ENCODE data around the gene NIF3L1.

The NIF3L1 gene

GRCh38 chr2:200888704-200889625 lies at the start of gene NIF3L1, which contains the start of gene PPIL3:
TSS of gene NIF3L1 (plus strand) at chr2:200889371. CDS start at chr2:200891944, 2,573 bp downstream.
TSS of gene PPIL3 (minus strand) at chr2:200889077. CDS start at chr2:200887615, 1,462 bp downstream.
- peak; percentile 44 to 97 (median 89) for DNase-seq

GRCh38 chr2:200839513-200839912 lies 49.7 kb upstream of the NIF3L1 start:
- no peak for DNase-seq

GRCh38 chr2:200843993-200844948 lies 44.9 kb upstream of the NIF3L1 start:
- no peak for DNase-seq

GRCh38 chr2:200845194-200845593 lies 44.0 kb upstream of the NIF3L1 start:
- no peak for DNase-seq

- no peak for DNase-seq
Observed at GRCh38 chr2:200845669-200846325, 43.4 kb upstream of the NIF3L1 start.

- DNase-seq, result no peak
Observed at GRCh38 chr2:200847269-200847668, 41.9 kb upstream of the NIF3L1 start.

GRCh38 chr2:200847939-200848338 lies 41.2 kb upstream of the NIF3L1 start:
- DNase-seq, result no peak

- DNase-seq, result no peak
Observed at GRCh38 chr2:200850512-200851256, 38.5 kb upstream of the NIF3L1 start.

GRCh38 chr2:200851398-200852248 lies 37.5 kb upstream of the NIF3L1 start:
- DNase-seq, result no peak

- no peak for DNase-seq
Observed at GRCh38 chr2:200852605-200853004, 36.6 kb upstream of the NIF3L1 start.

GRCh38 chr2:200856806-200857205 lies 32.4 kb upstream of the NIF3L1 start:
- no peak for DNase-seq

- peak in 9 of 51 donors; percentile 8 to 48 (median 21) for DNase-seq
Observed at GRCh38 chr2:200860092-200860795, 28.9 kb upstream of the NIF3L1 start.

GRCh38 chr2:200861617-200862155 lies 27.5 kb upstream of the NIF3L1 start:
- DNase-seq, result peak in 1 of 51 donors; percentile 12

GRCh38 chr2:200862532-200863000 lies 26.6 kb upstream of the NIF3L1 start:
- DNase-seq, result peak in 12 of 51 donors; percentile 4 to 35 (median 16)

GRCh38 chr2:200863782-200864175 lies 25.4 kb upstream of the NIF3L1 start:
- DNase-seq, result peak in 10 of 51 donors; percentile 15 to 61 (median 40)

- peak; percentile 73 to 97 (median 93) for DNase-seq
Observed at GRCh38 chr2:200864176-200865034, 24.8 kb upstream of the NIF3L1 start, which contains the start of gene CLK1. TSS of gene CLK1 (minus strand) at chr2:200864658. CDS start at chr2:200861862, 2,796 bp downstream.

GRCh38 chr2:200869014-200869413 lies 20.2 kb upstream of the NIF3L1 start:
- DNase-seq, result no peak
